ENCODE results near the gene CYP20A1.

DNA sequence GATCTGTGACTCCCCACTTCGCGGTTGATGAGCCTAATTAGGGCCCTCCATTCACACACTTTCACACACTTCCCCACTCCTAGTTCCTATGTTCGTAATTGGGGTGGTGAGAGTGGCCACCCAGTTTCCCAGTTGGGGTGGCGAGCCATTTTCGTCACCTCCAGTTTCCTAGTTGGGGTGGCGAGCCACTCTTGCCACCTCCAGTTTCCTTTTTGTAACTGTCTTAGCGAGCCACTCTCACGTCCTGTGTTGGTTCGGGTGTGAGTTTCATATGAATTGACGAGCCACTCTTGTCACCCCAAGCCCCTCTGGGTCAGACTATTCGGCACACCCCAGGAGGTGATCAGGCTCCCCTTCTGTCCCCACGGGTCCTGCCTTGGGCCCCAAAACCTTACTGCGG is 14.0 kb downstream of the CYP20A1 start:
- TF ChIP-seq, protein P1, sequence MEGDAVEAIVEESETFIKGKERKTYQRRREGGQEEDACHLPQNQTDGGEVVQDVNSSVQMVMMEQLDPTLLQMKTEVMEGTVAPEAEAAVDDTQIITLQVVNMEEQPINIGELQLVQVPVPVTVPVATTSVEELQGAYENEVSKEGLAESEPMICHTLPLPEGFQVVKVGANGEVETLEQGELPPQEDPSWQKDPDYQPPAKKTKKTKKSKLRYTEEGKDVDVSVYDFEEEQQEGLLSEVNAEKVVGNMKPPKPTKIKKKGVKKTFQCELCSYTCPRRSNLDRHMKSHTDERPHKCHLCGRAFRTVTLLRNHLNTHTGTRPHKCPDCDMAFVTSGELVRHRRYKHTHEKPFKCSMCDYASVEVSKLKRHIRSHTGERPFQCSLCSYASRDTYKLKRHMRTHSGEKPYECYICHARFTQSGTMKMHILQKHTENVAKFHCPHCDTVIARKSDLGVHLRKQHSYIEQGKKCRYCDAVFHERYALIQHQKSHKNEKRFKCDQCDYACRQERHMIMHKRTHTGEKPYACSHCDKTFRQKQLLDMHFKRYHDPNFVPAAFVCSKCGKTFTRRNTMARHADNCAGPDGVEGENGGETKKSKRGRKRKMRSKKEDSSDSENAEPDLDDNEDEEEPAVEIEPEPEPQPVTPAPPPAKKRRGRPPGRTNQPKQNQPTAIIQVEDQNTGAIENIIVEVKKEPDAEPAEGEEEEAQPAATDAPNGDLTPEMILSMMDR (IDR thresholded peaks at IDR 0.05) = no peak
- no peak for TF ChIP-seq POLR2A (IDR thresholded peaks at IDR 0.05)
- TF ChIP-seq POLR2AphosphoS5 (IDR thresholded peaks at IDR 0.05) = no peak
- TF ChIP-seq EP300 (IDR thresholded peaks at IDR 0.05; ENCODE audit: low read depth) = no peak
